ENCODE measurements around the gene RAC3.

The RAC3 gene

DNA sequence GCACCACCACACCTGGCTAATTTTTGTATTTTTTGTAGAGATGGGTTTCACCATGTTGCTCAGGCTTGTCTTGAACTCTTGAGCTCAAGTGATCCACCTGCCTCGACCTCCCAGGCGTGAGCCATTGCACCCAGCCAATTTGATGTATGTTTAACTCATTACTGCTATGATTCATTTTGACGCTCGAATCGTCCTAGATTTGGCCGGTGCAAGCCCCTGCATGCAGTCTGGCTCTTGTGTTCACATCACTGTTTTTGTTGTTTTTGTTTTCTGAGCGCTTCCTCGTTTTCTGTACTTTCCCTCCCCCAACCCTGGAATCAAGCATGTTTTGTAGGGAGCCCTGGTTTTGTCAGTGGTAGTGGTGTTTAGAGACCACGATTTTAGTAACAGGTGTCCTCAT lies 42.0 kb downstream of the RAC3 start:
- H3K36me3 ChIP-seq (ENCODE audit: control insufficient read depth, insufficient read depth, low read length), result peaks cover 11% of the 10 kb centered on the region
- WGBS, 2 experiments (ENCODE audit: insufficient coverage in 2 of 2), result 92 to 96% methylated on average over 4 to 7 of the region's 9 CpGs
- H3K4me1 ChIP-seq (ENCODE audit: control insufficient read depth, insufficient read depth, low read length, poor library complexity, severe bottlenecking), result no peaks in the 10 kb centered on the region
- H3K27ac ChIP-seq (ENCODE audit: low read depth, low read length, severe bottlenecking), result no peak overlapping the region
- no peak overlapping the region for H3K4me3 ChIP-seq (ENCODE audit: extremely low read depth, insufficient read depth, low read length, poor library complexity, severe bottlenecking)
- no peaks in the 10 kb centered on the region for H3K9me3 ChIP-seq (ENCODE audit: control insufficient read depth, low read length)

DNA sequence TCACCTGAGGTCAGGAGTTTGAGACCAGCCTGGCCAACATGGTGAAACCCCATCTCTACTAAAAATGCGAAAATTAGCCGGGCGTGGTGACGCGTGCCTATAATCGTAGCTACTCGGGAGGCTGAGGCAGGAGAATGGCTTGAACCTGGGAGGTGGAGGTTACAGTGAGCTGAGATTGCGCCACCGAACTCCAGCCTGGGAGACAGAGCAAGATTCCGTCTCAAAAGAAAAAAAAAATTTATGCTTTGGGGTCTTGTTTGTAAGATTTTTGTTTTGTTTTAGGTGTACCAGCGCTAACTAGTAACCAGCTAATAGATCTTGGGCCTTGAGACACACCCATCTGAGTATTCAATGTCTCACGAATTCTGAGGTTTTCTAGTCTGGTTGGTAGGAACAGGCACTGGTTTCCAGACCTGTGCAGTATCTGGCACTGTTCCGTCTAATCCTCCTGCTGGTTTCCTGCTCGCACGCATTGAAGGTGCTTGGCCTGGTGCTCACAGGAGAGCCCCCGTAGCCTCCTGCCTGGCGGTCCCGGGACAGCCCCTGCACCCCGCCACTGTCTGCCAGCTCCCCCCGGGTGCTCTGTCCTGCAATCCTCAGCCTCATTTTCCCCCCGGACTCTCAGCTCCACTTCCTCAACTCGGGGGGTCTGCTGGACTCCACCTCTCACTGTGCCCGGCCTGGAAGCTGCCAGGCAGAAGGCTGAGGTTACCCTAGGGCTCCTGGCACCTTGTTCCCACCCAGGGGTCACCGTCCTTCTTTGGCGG lies 44.7 kb downstream of the RAC3 start:
- Histone ChIP-seq H3K4me3 (ENCODE audit: extremely low read depth, insufficient read depth, low read length, poor library complexity, severe bottlenecking) (no peak overlapping the region), H3K9me3 (ENCODE audit: control insufficient read depth, low read length) (no peaks in the 10 kb centered on the region), H3K4me1 (ENCODE audit: control insufficient read depth, insufficient read depth, low read length, poor library complexity, severe bottlenecking) (no peaks in the 10 kb centered on the region), H3K36me3 (ENCODE audit: control insufficient read depth, insufficient read depth, low read length) (peaks cover 35% of the 10 kb centered on the region), H3K27ac (ENCODE audit: low read depth, low read length, severe bottlenecking) (no peak overlapping the region)
- WGBS, 2 experiments (ENCODE audit: insufficient coverage in 2 of 2), result 85 to 93% methylated on average over 19 to 24 of the region's 25 CpGs

DNA sequence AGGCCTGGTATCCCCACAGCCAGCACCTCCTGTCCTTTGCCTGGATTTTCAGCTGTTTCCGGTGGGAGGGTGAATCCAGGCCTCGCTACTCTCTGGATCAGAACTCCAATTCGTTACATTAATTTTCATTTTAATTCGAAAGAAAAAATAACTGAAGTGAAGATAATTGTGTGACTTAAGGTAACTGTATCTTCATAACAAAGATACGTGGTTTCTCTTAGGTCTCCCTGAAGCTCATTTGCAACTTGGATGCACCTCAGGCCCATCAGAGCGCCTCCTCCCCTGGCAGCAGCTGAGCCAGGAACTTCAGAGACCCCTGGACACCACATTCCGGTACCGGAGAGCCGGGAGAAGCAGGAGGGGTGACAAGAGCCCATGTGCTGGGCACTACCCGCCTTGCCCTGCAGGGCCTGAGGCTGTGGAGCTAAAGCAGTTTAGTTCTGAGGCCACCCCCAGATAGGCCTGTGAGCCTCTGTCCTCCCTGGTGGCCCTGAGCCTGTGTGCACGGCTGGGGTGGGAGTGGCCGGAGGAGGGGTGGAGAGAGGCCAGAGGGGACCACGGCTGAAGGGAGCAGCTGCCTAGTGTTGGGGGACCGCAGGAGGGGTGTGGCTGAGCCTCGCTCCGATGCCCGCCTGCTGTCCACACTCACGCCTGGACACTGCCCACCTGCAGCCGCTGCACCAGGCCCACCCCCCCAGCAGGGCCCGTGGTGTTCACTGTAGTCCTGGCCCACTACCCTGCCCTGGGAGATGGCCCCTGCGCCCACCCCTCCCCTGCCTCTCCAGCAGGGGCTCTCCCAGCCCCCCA lies 45.5 kb downstream of the RAC3 start:
- Histone ChIP-seq H3K4me1 (ENCODE audit: control insufficient read depth, insufficient read depth, low read length, poor library complexity, severe bottlenecking) (no peaks in the 10 kb centered on the region), H3K4me3 (ENCODE audit: extremely low read depth, insufficient read depth, low read length, poor library complexity, severe bottlenecking) (no peak overlapping the region), H3K27ac (ENCODE audit: low read depth, low read length, severe bottlenecking) (no peak overlapping the region), H3K9me3 (ENCODE audit: control insufficient read depth, low read length) (no peaks in the 10 kb centered on the region), H3K36me3 (ENCODE audit: control insufficient read depth, insufficient read depth, low read length) (peaks cover 42% of the 10 kb centered on the region)
- 87 to 94% methylated on average over 16 of the region's 21 CpGs for WGBS, 2 experiments (ENCODE audit: insufficient coverage in 2 of 2)

DNA sequence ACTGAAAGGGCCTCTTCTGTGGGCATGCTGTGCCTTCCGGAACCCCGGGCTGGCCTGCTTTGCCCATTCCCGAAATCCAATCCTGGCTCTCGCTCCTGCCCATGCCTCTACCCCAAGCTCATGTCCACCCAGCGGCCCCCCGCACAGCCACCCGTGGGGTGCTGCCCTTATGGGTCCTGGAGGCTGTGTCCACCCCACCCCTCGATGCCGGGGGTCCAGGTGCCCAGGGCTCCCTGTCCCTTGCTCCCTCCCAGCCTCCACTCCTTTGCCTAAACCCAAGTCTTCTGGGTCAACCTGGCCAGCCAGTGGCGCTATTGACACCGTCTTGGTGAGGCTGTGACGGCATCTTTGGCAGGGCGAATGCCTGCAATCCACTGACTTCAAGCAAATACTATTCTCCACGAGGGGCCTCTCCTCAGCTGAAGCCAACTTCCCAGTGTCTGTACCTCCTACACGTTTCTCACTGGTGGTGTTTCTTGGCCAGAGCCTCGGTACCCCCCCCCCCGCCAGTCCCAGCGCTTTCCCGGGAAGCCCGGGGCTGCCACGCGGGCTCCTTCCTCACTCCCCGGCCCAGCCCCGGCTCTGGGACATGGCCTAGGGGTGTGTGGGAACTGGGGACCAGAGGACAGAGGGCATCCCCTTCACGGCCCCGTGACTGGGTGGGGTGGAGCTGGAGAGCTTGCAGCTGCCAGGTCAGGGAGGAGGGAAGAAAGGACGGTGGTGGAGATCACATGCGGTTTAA lies 46.3 kb downstream of the RAC3 start:
- Histone ChIP-seq H3K9me3 (ENCODE audit: control insufficient read depth, low read length) (no peaks in the 10 kb centered on the region), H3K36me3 (ENCODE audit: control insufficient read depth, insufficient read depth, low read length) (peaks cover 50% of the 10 kb centered on the region), H3K27ac (ENCODE audit: low read depth, low read length, severe bottlenecking) (no peak overlapping the region), H3K4me3 (ENCODE audit: extremely low read depth, insufficient read depth, low read length, poor library complexity, severe bottlenecking) (no peak overlapping the region), H3K4me1 (ENCODE audit: control insufficient read depth, insufficient read depth, low read length, poor library complexity, severe bottlenecking) (no peaks in the 10 kb centered on the region)
- 90 to 91% methylated on average over 20 to 27 of the region's 28 CpGs for WGBS, 2 experiments (ENCODE audit: insufficient coverage in 2 of 2)

DNA sequence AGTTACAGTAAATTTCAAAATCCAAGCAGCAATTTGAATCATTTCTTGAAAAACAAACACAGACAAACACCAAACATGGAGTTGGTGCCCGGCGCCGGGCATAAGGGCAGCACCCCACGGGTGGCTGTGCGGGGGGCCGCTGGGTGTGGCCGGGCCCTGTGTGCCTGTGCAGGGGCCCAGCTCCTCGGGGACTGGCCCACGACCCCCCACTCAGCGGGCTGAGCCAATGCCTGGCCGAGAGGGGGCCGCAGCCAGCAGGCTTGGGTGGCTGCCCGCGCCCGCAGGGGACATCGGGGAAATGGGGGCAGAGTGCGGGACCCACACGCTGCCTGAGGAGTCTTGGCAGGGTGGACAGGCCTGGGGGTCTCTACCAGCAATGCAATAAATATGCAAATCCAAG lies 47.0 kb downstream of the RAC3 start:
- 96% methylated on average over 18 of the region's 18 CpGs for WGBS, 2 experiments (ENCODE audit: insufficient coverage in 2 of 2)
- Histone ChIP-seq H3K36me3 (ENCODE audit: control insufficient read depth, insufficient read depth, low read length) (peaks cover 57% of the 10 kb centered on the region), H3K27ac (ENCODE audit: low read depth, low read length, severe bottlenecking) (no peak overlapping the region), H3K9me3 (ENCODE audit: control insufficient read depth, low read length) (no peaks in the 10 kb centered on the region), H3K4me1 (ENCODE audit: control insufficient read depth, insufficient read depth, low read length, poor library complexity, severe bottlenecking) (no peaks in the 10 kb centered on the region), H3K4me3 (ENCODE audit: extremely low read depth, insufficient read depth, low read length, poor library complexity, severe bottlenecking) (no peak overlapping the region)

DNA sequence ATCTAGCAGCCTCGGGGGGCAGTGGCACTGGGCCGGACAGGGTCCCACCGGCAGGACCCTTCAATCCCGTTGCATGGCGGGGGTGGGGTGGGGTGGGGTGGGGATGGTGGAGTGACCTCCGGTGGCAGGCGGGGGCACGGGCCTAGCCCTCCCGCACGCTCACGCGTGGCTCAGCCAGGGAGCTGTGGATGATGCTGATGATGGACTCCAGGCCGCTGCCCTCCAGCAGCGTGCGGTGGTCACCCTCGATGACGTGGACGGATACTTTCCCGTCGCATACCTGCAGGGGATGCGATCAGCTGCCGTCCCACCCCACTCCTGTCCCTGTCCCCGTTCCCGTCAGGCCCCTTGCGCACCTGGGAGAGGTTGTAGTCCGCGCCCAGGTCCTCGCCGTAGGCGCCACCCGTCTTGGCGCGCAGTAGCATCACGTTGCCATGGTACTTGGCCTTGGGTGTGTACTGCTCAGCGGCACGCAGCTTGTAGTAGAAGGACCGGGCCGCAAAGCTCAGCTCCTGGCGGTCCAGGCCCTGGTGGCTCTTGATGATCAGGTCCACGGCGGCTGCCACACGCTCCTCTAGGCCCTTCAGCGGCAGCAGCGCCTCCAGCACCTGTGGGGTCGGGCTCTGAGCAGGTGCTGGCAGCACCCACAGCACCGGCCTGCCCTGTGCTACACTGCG lies 47.7 kb downstream of the RAC3 start:
- Histone ChIP-seq H3K4me3 (ENCODE audit: extremely low read depth, insufficient read depth, low read length, poor library complexity, severe bottlenecking) (no peak overlapping the region), H3K27ac (ENCODE audit: low read depth, low read length, severe bottlenecking) (no peak overlapping the region), H3K4me1 (ENCODE audit: control insufficient read depth, insufficient read depth, low read length, poor library complexity, severe bottlenecking) (no peaks in the 10 kb centered on the region), H3K36me3 (ENCODE audit: control insufficient read depth, insufficient read depth, low read length) (peaks cover 64% of the 10 kb centered on the region), H3K9me3 (ENCODE audit: control insufficient read depth, low read length) (no peaks in the 10 kb centered on the region)
- WGBS, 2 experiments (ENCODE audit: insufficient coverage in 2 of 2), result 97 to 99% methylated on average over 33 to 45 of the region's 47 CpGs

DNA sequence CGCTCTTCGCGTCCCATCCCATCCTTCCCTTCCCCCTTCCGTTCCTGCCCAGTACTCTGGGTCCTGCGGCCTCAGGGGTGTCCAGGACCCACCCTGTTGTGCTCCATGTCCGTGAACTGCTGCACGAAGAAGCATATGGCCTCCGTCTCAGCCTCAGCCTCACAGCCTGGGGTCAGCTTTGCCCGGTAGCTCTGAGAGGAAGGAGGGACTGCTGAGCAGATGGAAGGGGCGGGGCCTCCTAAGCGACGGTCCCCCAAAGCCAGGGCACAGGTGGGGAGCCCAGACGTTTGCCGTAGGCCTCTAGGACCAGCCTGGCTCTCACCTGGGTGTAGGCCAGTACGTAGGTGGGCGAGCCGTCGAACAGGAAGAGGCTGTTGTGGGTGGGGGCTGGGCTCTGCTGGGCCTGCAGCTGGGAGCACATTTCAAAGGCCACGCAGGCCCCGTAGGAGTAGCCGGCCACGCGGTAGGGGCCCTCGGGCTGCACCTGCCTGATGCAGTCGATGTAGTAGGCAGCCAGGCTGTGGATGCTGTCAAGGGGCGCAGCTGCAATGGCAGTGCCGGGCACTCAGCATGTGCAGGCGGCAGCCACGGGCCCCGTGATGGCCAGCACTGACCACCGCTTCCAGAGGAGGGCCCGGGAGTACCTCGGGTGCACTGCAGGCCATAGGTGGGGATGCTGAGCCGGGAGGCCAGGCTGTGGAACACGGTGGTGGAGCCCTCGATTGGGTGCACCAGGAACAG lies 48.7 kb downstream of the RAC3 start:
- WGBS, 2 experiments (ENCODE audit: insufficient coverage in 2 of 2), result 94 to 96% methylated on average over 35 to 36 of the region's 36 CpGs
- Histone ChIP-seq H3K36me3 (ENCODE audit: control insufficient read depth, insufficient read depth, low read length) (peaks cover 75% of the 10 kb centered on the region), H3K9me3 (ENCODE audit: control insufficient read depth, low read length) (no peaks in the 10 kb centered on the region), H3K4me1 (ENCODE audit: control insufficient read depth, insufficient read depth, low read length, poor library complexity, severe bottlenecking) (no peaks in the 10 kb centered on the region), H3K4me3 (ENCODE audit: extremely low read depth, insufficient read depth, low read length, poor library complexity, severe bottlenecking) (no peak overlapping the region), H3K27ac (ENCODE audit: low read depth, low read length, severe bottlenecking) (no peak overlapping the region)

DNA sequence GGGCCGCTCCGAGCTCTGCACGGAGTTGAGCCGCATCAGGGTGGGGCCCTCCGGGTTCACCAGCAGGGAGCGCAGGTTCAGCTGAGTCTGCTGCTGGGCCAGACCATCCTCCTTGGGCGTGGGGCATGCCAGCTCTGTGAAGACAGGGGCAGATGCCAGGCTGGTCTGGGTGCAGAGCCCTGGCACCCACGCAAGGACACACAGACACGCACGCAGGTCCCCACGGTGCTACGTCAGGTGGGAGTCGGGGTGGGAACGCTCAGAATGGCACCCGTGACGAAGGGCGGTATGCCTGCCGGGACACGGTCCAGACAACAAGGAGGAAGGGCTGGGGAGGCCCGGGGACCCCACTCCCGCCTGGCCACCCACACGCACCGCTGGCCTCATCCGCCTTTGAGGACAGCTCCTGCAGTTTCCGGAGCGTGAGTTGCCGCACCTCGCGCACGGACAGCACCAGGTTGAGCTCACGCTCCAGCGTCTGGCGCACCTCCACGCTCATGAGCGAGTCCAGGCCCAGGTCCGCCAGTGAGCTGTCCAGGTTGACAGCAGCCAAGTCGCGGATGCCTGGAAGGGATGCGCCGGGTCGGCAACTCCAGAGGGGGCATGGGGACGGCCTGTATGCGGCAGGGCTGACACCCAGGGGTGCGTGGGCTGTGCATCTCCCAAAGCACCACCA lies 49.4 kb downstream of the RAC3 start:
- 98% methylated on average over 36 to 39 of the region's 44 CpGs for WGBS, 2 experiments (ENCODE audit: insufficient coverage in 2 of 2)
- Histone ChIP-seq H3K4me1 (ENCODE audit: control insufficient read depth, insufficient read depth, low read length, poor library complexity, severe bottlenecking) (no peaks in the 10 kb centered on the region), H3K4me3 (ENCODE audit: extremely low read depth, insufficient read depth, low read length, poor library complexity, severe bottlenecking) (no peak overlapping the region), H3K27ac (ENCODE audit: low read depth, low read length, severe bottlenecking) (no peak overlapping the region), H3K36me3 (ENCODE audit: control insufficient read depth, insufficient read depth, low read length) (peaks cover 82% of the 10 kb centered on the region), H3K9me3 (ENCODE audit: control insufficient read depth, low read length) (no peaks in the 10 kb centered on the region)

DNA sequence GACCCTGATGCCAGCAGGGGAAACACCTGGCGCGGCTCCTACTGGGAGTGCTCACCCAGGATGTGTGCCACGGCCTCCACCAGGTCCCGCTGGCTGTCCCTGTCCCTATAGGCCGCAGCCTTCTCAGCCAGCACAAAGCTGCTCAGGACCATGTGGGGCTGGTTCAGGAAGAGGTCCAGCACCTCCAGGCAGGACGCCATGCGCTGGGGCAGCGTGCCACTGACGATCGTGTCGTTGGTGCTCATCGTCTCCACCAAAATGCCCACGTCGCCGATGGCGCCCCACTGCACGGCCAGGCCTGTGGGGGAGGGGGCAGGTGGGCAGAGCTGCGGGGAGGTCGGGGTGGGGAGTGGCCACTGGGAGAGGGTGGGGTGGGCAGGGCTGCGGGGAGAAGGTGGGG lies 50.1 kb downstream of the RAC3 start:
- H3K9me3 ChIP-seq (ENCODE audit: control insufficient read depth, low read length), result no peaks in the 10 kb centered on the region
- H3K27ac ChIP-seq (ENCODE audit: low read depth, low read length, severe bottlenecking), result no peak overlapping the region
- no peaks in the 10 kb centered on the region for H3K4me1 ChIP-seq (ENCODE audit: control insufficient read depth, insufficient read depth, low read length, poor library complexity, severe bottlenecking)
- H3K4me3 ChIP-seq (ENCODE audit: extremely low read depth, insufficient read depth, low read length, poor library complexity, severe bottlenecking), result no peak overlapping the region
- WGBS, 2 experiments (ENCODE audit: insufficient coverage in 2 of 2), result 93 to 99% methylated on average over 7 to 15 of the region's 20 CpGs
- peaks cover 88% of the 10 kb centered on the region for H3K36me3 ChIP-seq (ENCODE audit: control insufficient read depth, insufficient read depth, low read length)

Measured in mesodermal cell (in vitro differentiated cells).